Hepatocyte (in vitro differentiated cells): ENCODE measurements around the gene FCRL4. TPM values are rescaled to one million over a fixed set of nuclear protein-coding genes. Genes with fewer than 3 reads are reported as not detected.

Source experiments
- DNase-seq: peaks from one replicate; pipeline ENCODE4 v3.0.0-alpha.2; 2016; ENCODE audit warnings: low spot score
- H2AFZ ChIP-seq: fragments of 200-600 bp; sonication (generic); 2 replicates; pipeline ENCODE4 v1.6.0; 2016; ENCODE audit warnings: antibody characterized with exemption, mild to moderate bottlenecking
- H3K27ac ChIP-seq: fragments of 200-600 bp; sonication (generic); 2 replicates; pipeline ENCODE4 v1.5.1; 2016; ENCODE audit warnings: mild to moderate bottlenecking
- H3K27me3 ChIP-seq: fragments of 200-600 bp; sonication (generic); 2 replicates; pipeline ENCODE4 v1.6.1; 2016
- H3K36me3 ChIP-seq: fragments of 200-600 bp; sonication (generic); replicated peaks from 2 replicates; pipeline ENCODE4 v1.5.1; 2016; ENCODE audit warnings: low read depth; ENCODE audit not compliant: insufficient read depth
- H3K4me1 ChIP-seq: fragments of 200-600 bp; sonication (generic); 2 replicates; pipeline ENCODE4 v1.5.1; 2016; ENCODE audit warnings: mild to moderate bottlenecking, moderate library complexity; ENCODE audit not compliant: insufficient read depth
- H3K4me2 ChIP-seq: fragments of 200-600 bp; sonication (generic); 2 replicates; pipeline ENCODE4 v1.6.0; 2016
- H3K4me3 ChIP-seq: fragments of 200-600 bp; sonication (generic); 2 replicates; pipeline ENCODE4 v1.5.1; 2016; ENCODE audit warnings: mild to moderate bottlenecking
- H3K79me2 ChIP-seq: fragments of 200-600 bp; sonication (generic); 2 replicates; pipeline ENCODE4 v1.6.0; 2017; ENCODE audit warnings: mild to moderate bottlenecking
- H3K9me2 ChIP-seq: fragments of 200-600 bp; sonication (generic); replicated peaks from 2 replicates; pipeline ENCODE4 v1.6.0; 2017; ENCODE audit warnings: mild to moderate bottlenecking; ENCODE audit not compliant: insufficient read depth
- H3K9me3 ChIP-seq: fragments of 200-600 bp; sonication (generic); 2 replicates; pipeline ENCODE4 v1.5.1; 2016; ENCODE audit warnings: low read depth, mild to moderate bottlenecking
- H4K20me1 ChIP-seq: fragments of 200-600 bp; sonication (generic); 2 replicates; pipeline ENCODE4 v1.6.0; 2016; ENCODE audit warnings: mild to moderate bottlenecking; ENCODE audit not compliant: insufficient read depth, poor library complexity, severe bottlenecking
- CTCF ChIP-seq: fragments of 200-600 bp; sonication (generic); IDR thresholded peaks from 2 replicates; pipeline ENCODE4 v1.5.1; 2016; ENCODE audit warnings: antibody characterized with exemption, mild to moderate bottlenecking; ENCODE audit not compliant: poor library complexity
- EZH2 ChIP-seq: fragments of 200-600 bp; sonication (generic); IDR thresholded peaks from 2 replicates; pipeline ENCODE4 v1.6.1; 2016; ENCODE audit warnings: antibody characterized with exemption, mild to moderate bottlenecking, borderline replicate concordance
- EZH2phosphoT487 ChIP-seq: fragments of 200-600 bp; sonication (generic); IDR thresholded peaks from one replicate; pipeline ENCODE4 v1.6.1; 2018; ENCODE audit warnings: antibody characterized with exemption, mild to moderate bottlenecking, low read depth, moderate library complexity; ENCODE audit not compliant: unreplicated experiment, severe bottlenecking
- WGBS: methylation state at CpG from one replicate; pipeline ENCODE4 v1.1.6; 2016; ENCODE audit warnings: low lambda C conversion rate; ENCODE audit errors: missing lambda C conversion rate; 5-methylcytosine and 5-hydroxymethylcytosine counted together
- polyA plus RNA-seq: library from polyadenylated mRNA; unstranded; fragments of >200 nt; fragmentation: Nextera tagmentation; extraction: Ambion mirVana; gene quantifications from 2 replicates; pipeline ENCODE4 v1.2.1, GENCODE V29; 2016
- total RNA-seq: library from RNA; depleted of rRNA; stranded (reverse); fragments of >200 nt; gene quantifications from 2 replicates; pipeline ENCODE4 v1.2.3, GENCODE V29; 2014

Gene FCRL4
- total and polyA plus RNA-seq, 2 experiments from 2014 or later = not detected

GRCh38 chr1:157574836-157575235, 23.0 kb downstream of the FCRL4 start:
- TF ChIP-seq EZH2phosphoT487 = no peak
- TF ChIP-seq EZH2 = no peak
- no peak for TF ChIP-seq CTCF
- H2AFZ ChIP-seq = no peak overlapping the region
- H3K4me2 ChIP-seq = no peak overlapping the region
- H3K9me2 ChIP-seq = no peaks in the 10 kb centered on the region
- H3K27ac ChIP-seq = no peak overlapping the region
- DNase-seq = no peak
- no peaks in the 10 kb centered on the region for H3K9me3 ChIP-seq
- H3K27me3 ChIP-seq = no peaks in the 10 kb centered on the region
- WGBS = 50% methylated on average over 1 of the region's 1 CpG
- no peaks in the 10 kb centered on the region for H3K79me2 ChIP-seq
- no peaks in the 10 kb centered on the region for H4K20me1 ChIP-seq
- no peaks in the 10 kb centered on the region for H3K4me1 ChIP-seq
- no peak overlapping the region for H3K4me3 ChIP-seq
- H3K36me3 ChIP-seq = no peaks in the 10 kb centered on the region

- Histone ChIP-seq H3K4me3 (no peak overlapping the region), H3K27me3 (no peaks in the 10 kb centered on the region), H3K79me2 (no peaks in the 10 kb centered on the region), H2AFZ (no peak overlapping the region), H3K4me2 (no peak overlapping the region), H4K20me1 (no peaks in the 10 kb centered on the region), H3K9me2 (no peaks in the 10 kb centered on the region), H3K27ac (no peak overlapping the region), H3K9me3 (no peaks in the 10 kb centered on the region), H3K4me1 (no peaks in the 10 kb centered on the region), H3K36me3 (no peaks in the 10 kb centered on the region)
- no peak for DNase-seq
- no peak for TF ChIP-seq CTCF
- TF ChIP-seq EZH2phosphoT487 = no peak
- no peak for TF ChIP-seq EZH2
- 89% methylated on average over 14 of the region's 14 CpGs for WGBS
Measured at GRCh38 chr1:157566484-157567300, 31.2 kb downstream of the FCRL4 start.

GRCh38 chr1:157562515-157562914, 35.4 kb downstream of the FCRL4 start:
- no peaks in the 10 kb centered on the region for H3K9me2 ChIP-seq
- H3K27me3 ChIP-seq = no peaks in the 10 kb centered on the region
- WGBS = 46% methylated on average over 2 of the region's 2 CpGs
- no peak overlapping the region for H3K4me3 ChIP-seq
- H3K4me1 ChIP-seq = no peaks in the 10 kb centered on the region
- H3K4me2 ChIP-seq = no peak overlapping the region
- H2AFZ ChIP-seq = no peak overlapping the region
- no peaks in the 10 kb centered on the region for H3K9me3 ChIP-seq
- DNase-seq = no peak
- H3K79me2 ChIP-seq = no peaks in the 10 kb centered on the region
- no peak overlapping the region for H3K27ac ChIP-seq
- no peaks in the 10 kb centered on the region for H3K36me3 ChIP-seq
- H4K20me1 ChIP-seq = no peaks in the 10 kb centered on the region
- no peak for TF ChIP-seq EZH2
- TF ChIP-seq EZH2phosphoT487 = no peak
- TF ChIP-seq CTCF = no peak
